Neural progenitor cell (in vitro differentiated cells): Measurements from ENCODE around the gene RBM33.

Source experiments
- CTCF ChIP-seq: fragments of 200-600 bp; sonication (generic); IDR thresholded peaks from 2 replicates; pipeline ENCODE4 v1.5.1; 2017; ENCODE audit warnings: antibody characterized with exemption, mild to moderate bottlenecking
- EZH2 ChIP-seq: fragments of 200-600 bp; sonication (generic); IDR thresholded peaks from 2 replicates; pipeline ENCODE4 v1.6.1; 2017; ENCODE audit warnings: antibody characterized with exemption, mild to moderate bottlenecking, moderate library complexity
- EZH2phosphoT487 ChIP-seq: fragments of 200-600 bp; sonication (generic); IDR thresholded peaks from 2 replicates; pipeline ENCODE4 v1.6.1; 2017; ENCODE audit warnings: antibody characterized with exemption

GRCh38 chr7:155789001-155789725 is 144.7 kb downstream of the RBM33 start:
- no peak for TF ChIP-seq CTCF
- no peak for TF ChIP-seq EZH2phosphoT487
- TF ChIP-seq EZH2, result no peak
